Breast epithelium (tissue), 4 donors: ENCODE data around the gene BTD. TPM values are rescaled to one million over a fixed set of nuclear protein-coding genes. Genes with fewer than 3 reads are reported as not detected.

ENCODE experiments used
- DNase-seq, 2 donors: peaks; one replicate each; pipeline ENCODE4 v3.0.0-alpha.2; 2019; ENCODE audit warnings: low spot score in 2 of 2
- H3K27ac ChIP-seq, 2 donors: fragments of 200-600 bp; sonication (generic) in 1 of 2; one replicate each; pipeline ENCODE4 v1.5.1; 2016 to 2019; ENCODE audit warnings: mild to moderate bottlenecking in 1 of 2
- H3K27me3 ChIP-seq, 2 donors: fragments of 200-600 bp; sonication (generic) in 1 of 2; one replicate each; pipeline versions ENCODE4 v1.5.1 to v1.6.0; 2017 to 2019; ENCODE audit warnings: control low read depth in 1 of 2, mild to moderate bottlenecking in 1 of 2
- H3K36me3 ChIP-seq: fragments of 200-600 bp; one replicate; pipeline ENCODE4 v1.5.1; 2019
- H3K4me1 ChIP-seq, 2 donors: fragments of 200-600 bp; sonication (generic); one replicate each; pipeline ENCODE4 v1.5.1; 2016 to 2019; ENCODE audit warnings: control low read depth in 1 of 2
- H3K4me3 ChIP-seq, 3 donors: fragments of 200-600 bp; sonication (generic); 1 replicate in 2 of 3; 2 replicates in 1 of 3; pipeline ENCODE4 v1.5.1; 2016 to 2019; ENCODE audit warnings: mild to moderate bottlenecking in 3 of 3, moderate library complexity in 2 of 3
- H3K9me3 ChIP-seq, 2 donors: fragments of 200-600 bp; sonication (generic) in 1 of 2; one replicate each; pipeline ENCODE4 v1.5.1; 2016 to 2019; ENCODE audit warnings: control low read depth in 1 of 2
- CTCF ChIP-seq, 3 donors: fragments of 450-650 bp; IDR thresholded peaks; one replicate each; pipeline ENCODE4 v1.5.1; 2016 to 2017; ENCODE audit warnings: antibody characterized with exemption in 3 of 3, mild to moderate bottlenecking in 3 of 3, moderate library complexity in 3 of 3
- POLR2A ChIP-seq: fragments of 450-650 bp; IDR thresholded peaks from one replicate; pipeline ENCODE4 v1.6.1; 2016; ENCODE audit warnings: antibody characterized with exemption, mild to moderate bottlenecking, moderate library complexity
- POLR2AphosphoS5 ChIP-seq, 3 donors: sonication (generic); formaldehyde crosslinking; IDR thresholded peaks; one replicate each; pipeline ENCODE4 v1.6.1; 2017; ENCODE audit warnings: antibody characterized with exemption in 3 of 3
- intact Hi-C: fragments of 100-400 bp; cut with DNase I; formaldehyde crosslinking; loops from one replicate; pipeline ENCODE4 v1.15.1; 2023; ENCODE audit warnings: low total_unique reads
- total RNA-seq, 3 donors: library from RNA; depleted of rRNA; stranded (reverse); fragments of >200 nt; gene quantifications; one replicate each; pipeline ENCODE4 v1.1.0, GENCODE V29; 2016

Gene BTD
- total RNA-seq, 3 donors from 2014 or later: 30.2 to 89.8 (median 35.1) TPM

GRCh38 chr3:15665510-15666150 lies 64.1 kb downstream of the BTD start:
- Histone ChIP-seq H3K4me1 (no peaks in the 10 kb centered on the region), H3K27ac (no peak overlapping the region), H3K27me3 (no peaks in the 10 kb centered on the region), H3K36me3 (no peaks in the 10 kb centered on the region), H3K4me3 (no peak overlapping the region), H3K9me3 (no peaks in the 10 kb centered on the region)
- intact Hi-C loops: no loop called here
- TF ChIP-seq CTCF (IDR thresholded peaks at IDR 0.05) (no peak), POLR2A (no peak), POLR2AphosphoS5 (IDR thresholded peaks at IDR 0.05) (no peak)
- DNase-seq: no peak

GRCh38 chr3:15666277-15666676 lies 64.7 kb downstream of the BTD start:
- Histone ChIP-seq H3K27ac (no peak overlapping the region), H3K36me3 (no peaks in the 10 kb centered on the region), H3K27me3 (no peaks in the 10 kb centered on the region), H3K4me1 (no peaks in the 10 kb centered on the region), H3K4me3 (no peak overlapping the region), H3K9me3 (no peaks in the 10 kb centered on the region)
- TF ChIP-seq POLR2AphosphoS5 (IDR thresholded peaks at IDR 0.05): no peak
- no peak for TF ChIP-seq CTCF (IDR thresholded peaks at IDR 0.05)
- no peak for TF ChIP-seq POLR2A
- intact Hi-C loops: no loop called here
- DNase-seq: no peak

GRCh38 chr3:15667484-15667883 lies 65.9 kb downstream of the BTD start:
- Histone ChIP-seq H3K4me3 (no peak overlapping the region), H3K4me1 (no peaks in the 10 kb centered on the region), H3K36me3 (no peaks in the 10 kb centered on the region), H3K9me3 (no peaks in the 10 kb centered on the region), H3K27me3 (no peaks in the 10 kb centered on the region), H3K27ac (no peak overlapping the region)
- DNase-seq: no peak
- intact Hi-C loops: no loop called here
- TF ChIP-seq POLR2AphosphoS5 (IDR thresholded peaks at IDR 0.05) (no peak), CTCF (IDR thresholded peaks at IDR 0.05) (no peak), POLR2A (no peak)

- DNase-seq: no peak
- no peak for TF ChIP-seq CTCF (IDR thresholded peaks at IDR 0.05)
- no peak for TF ChIP-seq POLR2AphosphoS5 (IDR thresholded peaks at IDR 0.05)
- TF ChIP-seq POLR2A: no peak
- Histone ChIP-seq H3K9me3 (no peaks in the 10 kb centered on the region), H3K36me3 (peaks cover 16% of the 10 kb centered on the region), H3K4me1 (no peaks in the 10 kb centered on the region), H3K27ac (no peak overlapping the region), H3K4me3 (no peak overlapping the region), H3K27me3 (no peaks in the 10 kb centered on the region)
- intact Hi-C loops: no loop called here
Observed at GRCh38 chr3:15673536-15673935, 72.0 kb downstream of the BTD start.

- peaks cover 19% of the 10 kb centered on the region for H3K36me3 ChIP-seq
- no peak overlapping the region for H3K4me3 ChIP-seq
- intact Hi-C loops: no loop called here
- TF ChIP-seq CTCF (IDR thresholded peaks at IDR 0.05): no peak
- TF ChIP-seq POLR2A: no peak
- no peak for TF ChIP-seq POLR2AphosphoS5 (IDR thresholded peaks at IDR 0.05)
- no peaks in the 10 kb centered on the region for H3K27me3 ChIP-seq
- no peak for DNase-seq
- no peak overlapping the region for H3K27ac ChIP-seq
- no peaks in the 10 kb centered on the region for H3K4me1 ChIP-seq
- no peaks in the 10 kb centered on the region for H3K9me3 ChIP-seq
Observed at GRCh38 chr3:15676259-15676658, 74.7 kb downstream of the BTD start.
